GM19468 (cell line): ENCODE results near the gene RPS6KL1.

ENCODE experiments used
- ATAC-seq: cut with Tn5 transposase; IDR thresholded peaks from one replicate; pipeline ENCODE4 v1.9.1; 2021; ENCODE audit warnings: mild to moderate bottlenecking, moderate library complexity, moderate number of reproducible peaks; ENCODE audit not compliant: unreplicated experiment; ENCODE audit errors: extremely low read depth

Gene RPS6KL1

DNA sequence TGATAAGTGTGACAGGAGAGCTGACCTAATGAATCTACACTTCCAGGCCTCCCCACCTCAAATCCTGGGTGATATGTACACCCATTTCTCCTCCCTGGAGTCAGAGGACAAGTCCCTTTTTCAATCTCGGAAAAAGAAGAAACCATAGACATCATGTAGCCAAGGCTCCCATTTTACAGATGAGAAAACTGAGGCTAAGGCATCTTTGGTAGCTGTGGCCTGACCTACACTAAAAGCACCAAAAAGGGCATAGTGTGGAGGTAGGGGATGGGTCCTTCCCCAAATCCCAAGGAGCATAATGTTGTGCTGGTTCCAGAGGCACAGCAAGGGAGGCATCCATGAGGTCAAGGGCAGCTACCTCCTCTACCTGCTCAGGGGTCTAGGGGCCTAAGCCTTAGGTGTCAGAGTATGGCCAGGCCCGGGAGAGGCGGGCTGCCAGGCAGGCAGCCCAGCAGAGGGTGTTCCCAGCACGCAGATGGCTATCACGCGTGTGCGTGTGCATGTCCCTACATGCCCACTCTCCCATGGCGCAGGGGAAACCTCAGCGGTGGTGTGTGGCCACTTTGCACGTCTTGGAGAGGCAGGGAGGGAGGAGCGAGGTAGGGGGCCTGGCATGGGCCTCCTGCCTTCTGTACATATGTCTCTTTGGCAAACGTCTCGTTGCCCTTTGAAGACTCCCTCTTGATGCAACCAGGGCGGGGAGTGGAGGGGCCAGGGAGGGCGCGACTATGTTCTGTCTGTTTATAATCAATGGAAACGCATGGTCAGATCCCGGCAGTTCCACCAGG lies 29.8 kb upstream of the RPS6KL1 start:
- no peak for ATAC-seq

- no peak for ATAC-seq
Observed at GRCh38 chr14:74952180-74952665, 29.2 kb upstream of the RPS6KL1 start.

DNA sequence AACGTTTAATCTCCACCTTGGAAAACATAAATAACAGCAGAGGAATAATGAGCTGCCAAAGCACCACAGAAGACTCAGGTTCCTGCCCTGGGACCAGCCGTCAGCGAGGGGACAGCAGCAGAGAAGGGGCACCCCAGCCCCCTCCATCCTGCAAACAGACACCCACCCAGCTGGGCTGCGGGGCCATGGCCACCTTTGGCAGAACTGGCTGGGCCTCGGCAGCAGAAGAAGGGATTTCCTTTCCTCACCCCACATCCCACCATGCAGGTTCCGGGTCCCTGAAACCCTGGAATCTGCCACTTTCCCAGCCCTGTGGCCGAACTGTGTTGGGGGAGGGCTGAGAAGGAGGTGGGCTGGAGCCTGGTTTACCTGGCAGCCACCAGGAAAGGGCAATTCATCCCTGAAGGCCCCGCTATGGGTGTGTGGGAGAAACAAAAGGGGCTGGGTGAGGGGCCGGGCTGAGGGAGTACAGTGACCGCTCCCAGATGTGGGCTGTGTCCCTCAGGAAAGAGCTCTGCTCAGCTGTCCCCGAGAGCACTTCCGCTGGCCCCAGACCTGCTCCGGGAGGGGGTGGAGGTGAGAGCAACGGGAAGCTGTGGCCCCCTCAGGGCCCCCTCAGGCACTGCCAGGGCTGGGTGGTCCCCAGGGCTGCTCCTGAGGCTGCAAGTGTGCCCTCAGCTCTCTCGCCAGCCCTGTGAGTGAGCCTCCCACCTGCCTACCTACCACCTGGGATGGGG lies 28.6 kb upstream of the RPS6KL1 start:
- no peak for ATAC-seq

GRCh38 chr14:74950795-74951442 lies 27.9 kb upstream of the RPS6KL1 start:
- ATAC-seq, result no peak

DNA sequence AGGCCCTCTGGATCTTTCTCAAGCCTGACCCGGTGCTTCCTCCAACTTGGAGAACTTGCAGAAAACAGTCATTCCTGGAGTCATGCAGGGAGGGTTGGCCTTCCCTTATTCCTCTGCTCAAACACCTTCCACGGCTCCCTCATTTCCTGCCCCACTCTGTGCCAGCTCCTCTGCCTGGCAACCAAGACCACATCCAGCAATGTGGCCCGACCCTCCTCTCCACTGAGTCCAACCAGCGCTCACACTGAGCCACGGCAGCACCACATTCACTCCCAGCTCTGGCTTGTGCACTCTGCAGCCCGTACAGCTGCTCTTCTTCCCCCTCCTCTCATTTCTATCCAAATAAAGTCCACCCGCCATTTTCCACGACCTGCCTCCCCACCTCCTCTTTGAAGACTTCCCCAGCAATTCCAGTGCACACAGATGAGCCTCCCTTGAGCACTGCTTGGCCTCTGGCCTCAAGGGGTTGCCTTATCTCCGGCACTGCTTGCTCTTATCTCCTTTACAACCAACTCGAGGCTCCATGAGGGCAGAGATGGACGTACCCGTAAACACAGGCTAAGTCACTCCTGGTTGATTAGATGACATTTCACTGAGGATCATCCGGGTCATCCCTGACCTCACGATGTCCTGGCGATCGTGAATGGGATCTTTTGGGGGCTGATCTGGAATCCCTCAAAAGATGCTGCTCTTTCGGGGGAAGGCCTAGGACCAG lies 27.0 kb upstream of the RPS6KL1 start:
- ATAC-seq, result no peak

DNA sequence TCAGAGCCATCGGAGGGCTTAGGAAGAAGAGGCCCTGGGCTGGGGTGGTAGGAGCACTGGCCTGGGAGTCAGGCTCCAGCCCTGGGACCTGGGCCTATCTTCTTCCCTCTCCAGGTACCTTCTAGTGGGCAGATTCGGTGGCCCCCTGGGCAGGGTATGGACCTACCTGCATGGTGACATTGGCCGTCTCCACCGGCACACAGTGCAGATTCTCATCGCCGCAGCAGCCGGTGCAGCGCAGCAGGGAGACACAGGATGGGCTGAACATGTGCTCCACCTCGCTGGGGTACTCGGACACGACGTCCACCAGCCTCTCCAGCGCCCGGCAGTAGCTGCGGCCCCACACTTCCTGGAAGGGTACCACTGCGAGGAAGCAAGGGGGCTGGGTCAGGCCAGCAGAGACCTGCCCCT lies 26.1 kb upstream of the RPS6KL1 start:
- ATAC-seq, result no peak

DNA sequence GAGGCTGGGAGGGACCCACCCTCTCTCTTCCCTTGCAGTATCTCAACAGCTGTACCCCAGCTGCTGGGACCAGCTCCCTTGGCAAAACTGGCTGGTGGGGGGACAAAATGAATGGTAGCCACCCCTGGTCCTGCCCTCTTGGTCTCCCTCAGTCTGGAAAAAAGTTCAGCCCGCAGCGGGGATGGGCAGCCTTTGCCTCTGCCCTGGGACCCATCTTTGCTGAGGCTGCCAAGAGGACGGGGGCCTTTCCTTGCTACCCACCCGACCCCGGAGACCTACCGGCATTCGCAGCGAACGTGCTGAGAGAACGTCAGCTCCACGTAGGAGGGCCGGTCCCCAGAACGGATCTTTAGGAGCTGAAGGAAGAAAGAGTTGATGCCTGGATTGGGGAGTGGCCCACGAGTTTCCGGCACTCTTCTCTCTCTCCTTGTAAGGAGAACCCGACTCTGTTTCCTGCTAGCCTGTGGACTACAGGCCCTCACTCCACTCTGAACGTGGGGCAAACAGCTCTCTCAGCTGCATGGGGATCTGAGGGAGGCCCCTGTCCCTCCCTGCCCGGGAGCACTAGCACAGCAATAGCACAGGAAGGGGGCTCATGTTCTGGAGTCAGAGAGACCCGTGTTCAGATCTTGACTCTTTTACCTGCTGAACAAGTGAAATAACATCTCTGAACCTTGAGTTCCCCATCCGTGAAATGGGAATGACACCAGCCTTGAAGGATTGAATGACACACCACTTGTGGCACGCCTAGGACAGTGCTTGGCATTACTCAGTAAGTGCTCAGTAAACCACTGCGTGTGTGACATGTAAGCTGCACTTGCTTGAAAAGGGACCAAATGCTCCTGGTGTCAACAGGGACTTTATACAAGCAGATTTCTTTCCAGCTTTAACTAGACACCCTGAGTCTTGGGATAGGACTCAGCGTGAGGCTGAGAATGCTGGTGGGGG lies 25.4 kb upstream of the RPS6KL1 start:
- ATAC-seq, result no peak

GRCh38 chr14:74947353-74948227 lies 24.5 kb upstream of the RPS6KL1 start:
- ATAC-seq, result no peak

- no peak for ATAC-seq
Observed at GRCh38 chr14:74946659-74947281, 23.7 kb upstream of the RPS6KL1 start.

GRCh38 chr14:74945852-74946658 lies 23.0 kb upstream of the RPS6KL1 start:
- ATAC-seq, result no peak

- ATAC-seq, result no peak
Observed at GRCh38 chr14:74945261-74945851, 22.3 kb upstream of the RPS6KL1 start.

GRCh38 chr14:74942608-74943007 lies 19.5 kb upstream of the RPS6KL1 start:
- no peak for ATAC-seq

GRCh38 chr14:74942181-74942580 lies 19.1 kb upstream of the RPS6KL1 start:
- ATAC-seq, result no peak

DNA sequence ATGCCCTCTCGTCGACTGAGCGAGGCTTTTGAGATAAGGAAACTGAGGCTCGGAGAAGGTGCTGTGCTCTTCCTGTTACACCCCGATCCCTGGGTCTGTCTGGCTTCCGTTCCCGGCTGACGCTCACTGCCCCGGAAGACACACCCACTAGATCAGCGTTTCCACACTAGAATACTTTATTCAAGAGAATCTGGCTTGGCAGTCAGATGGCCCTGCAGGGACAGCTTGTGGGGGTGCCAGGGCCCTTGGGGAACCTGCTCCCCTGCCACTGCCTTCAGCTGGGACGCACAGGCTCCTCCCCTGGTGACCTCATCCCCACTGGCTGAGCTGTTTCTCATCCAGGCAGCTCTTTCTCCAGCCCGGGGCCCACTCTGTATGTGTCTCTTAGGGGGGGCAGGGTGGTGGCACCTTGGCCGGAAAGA lies 18.6 kb upstream of the RPS6KL1 start:
- ATAC-seq, result no peak

GRCh38 chr14:74940956-74941565 lies 18.0 kb upstream of the RPS6KL1 start:
- no peak for ATAC-seq
